Coronary artery (tissue), 2 donors: ENCODE measurements around the gene ANGPT4.

Experiments
- DNase-seq: peaks from one replicate; pipeline ENCODE4 v3.0.0-alpha.2; 2017; ENCODE audit warnings: low spot score
- H3K27ac ChIP-seq, 2 donors: fragments of 200-600 bp; sonication (generic); one replicate each; pipeline ENCODE4 v1.5.1; 2016 to 2019
- H3K4me3 ChIP-seq: fragments of 200-600 bp; sonication (generic); 2 replicates; pipeline ENCODE4 v1.5.1; 2016; ENCODE audit warnings: mild to moderate bottlenecking, moderate library complexity
- TF ChIP-seq, protein P1 (sequence below): fragments of 200-600 bp; sonication (generic); IDR thresholded peaks from one replicate; pipeline ENCODE4 v1.5.1; 2019; ENCODE audit warnings: antibody characterized with exemption

ANGPT4 gene

DNA sequence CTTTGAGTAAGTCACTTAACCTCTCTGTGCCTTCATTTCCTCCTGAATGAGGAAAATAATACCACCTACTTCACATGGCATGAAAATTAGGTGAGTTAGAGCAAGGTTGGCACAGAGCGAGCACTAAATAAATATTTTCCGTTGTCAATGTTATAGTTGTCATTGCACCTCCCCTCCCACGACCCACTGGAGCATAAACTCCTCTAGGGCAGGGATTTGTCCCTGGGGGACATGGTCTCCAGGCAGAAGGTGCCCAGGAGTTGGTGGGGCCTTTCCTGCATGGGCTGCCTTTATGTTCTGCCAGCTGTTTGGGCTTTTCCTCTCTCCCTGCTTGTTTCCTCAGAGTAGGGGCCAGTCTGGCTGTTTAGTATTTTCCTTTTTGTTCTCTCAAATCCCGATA is 1.3 kb upstream of the ANGPT4 start:
- no peak for DNase-seq
- Histone ChIP-seq H3K4me3 (no peak overlapping the region), H3K27ac (no peak overlapping the region)
- TF ChIP-seq, protein P1, sequence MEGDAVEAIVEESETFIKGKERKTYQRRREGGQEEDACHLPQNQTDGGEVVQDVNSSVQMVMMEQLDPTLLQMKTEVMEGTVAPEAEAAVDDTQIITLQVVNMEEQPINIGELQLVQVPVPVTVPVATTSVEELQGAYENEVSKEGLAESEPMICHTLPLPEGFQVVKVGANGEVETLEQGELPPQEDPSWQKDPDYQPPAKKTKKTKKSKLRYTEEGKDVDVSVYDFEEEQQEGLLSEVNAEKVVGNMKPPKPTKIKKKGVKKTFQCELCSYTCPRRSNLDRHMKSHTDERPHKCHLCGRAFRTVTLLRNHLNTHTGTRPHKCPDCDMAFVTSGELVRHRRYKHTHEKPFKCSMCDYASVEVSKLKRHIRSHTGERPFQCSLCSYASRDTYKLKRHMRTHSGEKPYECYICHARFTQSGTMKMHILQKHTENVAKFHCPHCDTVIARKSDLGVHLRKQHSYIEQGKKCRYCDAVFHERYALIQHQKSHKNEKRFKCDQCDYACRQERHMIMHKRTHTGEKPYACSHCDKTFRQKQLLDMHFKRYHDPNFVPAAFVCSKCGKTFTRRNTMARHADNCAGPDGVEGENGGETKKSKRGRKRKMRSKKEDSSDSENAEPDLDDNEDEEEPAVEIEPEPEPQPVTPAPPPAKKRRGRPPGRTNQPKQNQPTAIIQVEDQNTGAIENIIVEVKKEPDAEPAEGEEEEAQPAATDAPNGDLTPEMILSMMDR = no peak

DNA sequence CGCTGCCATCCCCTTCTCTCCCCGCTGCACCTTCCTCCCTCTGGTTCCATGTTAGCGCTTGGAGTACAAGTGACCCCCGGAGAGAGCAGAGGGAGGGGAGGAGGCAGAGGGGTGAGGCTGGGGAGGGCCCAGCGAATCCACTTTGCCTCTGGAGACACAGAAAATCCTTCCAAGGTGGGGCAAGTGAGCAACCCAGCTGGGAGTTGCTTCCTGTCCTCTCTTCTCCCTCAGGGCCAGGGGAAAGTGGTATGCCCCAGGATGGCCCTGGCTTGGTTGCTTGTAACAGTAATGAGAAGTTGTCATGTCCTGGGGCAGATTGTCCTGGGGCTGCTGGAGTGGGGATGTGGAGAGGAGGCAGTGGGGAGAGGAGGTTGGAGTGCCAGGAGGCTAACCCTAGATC is 691 bp upstream of the ANGPT4 start:
- no peak overlapping the region for H3K4me3 ChIP-seq
- H3K27ac ChIP-seq = no peak overlapping the region
- DNase-seq = no peak
- TF ChIP-seq, protein P1 = no peak

DNA sequence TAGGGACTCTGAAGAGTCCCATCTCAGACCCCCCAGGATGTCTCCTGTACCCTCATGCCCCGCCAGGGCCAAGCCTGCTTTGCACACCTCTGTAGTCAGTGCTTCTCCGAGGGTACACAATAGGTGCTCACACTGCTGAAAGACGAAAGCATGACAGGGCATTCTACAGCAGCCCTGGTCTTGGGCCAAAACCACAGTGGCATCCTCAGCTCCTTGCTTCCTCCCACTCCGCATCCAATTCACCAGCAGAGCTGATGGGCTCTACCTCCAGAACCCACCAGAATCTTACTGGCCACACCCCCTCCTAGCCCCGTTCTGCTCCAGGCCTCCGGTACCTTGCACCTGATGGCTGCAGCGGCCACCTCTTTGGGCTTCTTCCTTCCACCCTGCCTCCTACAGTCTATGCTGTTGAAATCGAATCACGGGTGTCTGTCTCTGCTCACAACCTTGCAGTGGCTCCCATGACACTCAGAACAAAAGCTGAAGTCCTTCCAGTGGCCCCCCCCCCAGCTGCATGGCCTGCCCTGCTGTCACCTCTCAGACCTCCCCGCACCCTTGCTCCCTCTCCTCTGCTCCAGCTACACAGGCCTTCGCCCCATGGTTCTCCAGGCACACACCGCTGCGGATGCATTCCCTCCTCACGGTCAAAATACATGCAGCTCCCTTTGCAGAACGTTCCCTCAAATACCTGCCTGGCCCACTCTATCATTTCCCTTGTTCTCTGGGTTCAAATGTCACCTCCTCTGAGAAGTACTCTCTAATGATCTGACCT is 1.2 kb downstream of the ANGPT4 start:
- DNase-seq = no peak
- Histone ChIP-seq H3K4me3 (no peak overlapping the region), H3K27ac (no peak overlapping the region)
- TF ChIP-seq, protein P1 = no peak

DNA sequence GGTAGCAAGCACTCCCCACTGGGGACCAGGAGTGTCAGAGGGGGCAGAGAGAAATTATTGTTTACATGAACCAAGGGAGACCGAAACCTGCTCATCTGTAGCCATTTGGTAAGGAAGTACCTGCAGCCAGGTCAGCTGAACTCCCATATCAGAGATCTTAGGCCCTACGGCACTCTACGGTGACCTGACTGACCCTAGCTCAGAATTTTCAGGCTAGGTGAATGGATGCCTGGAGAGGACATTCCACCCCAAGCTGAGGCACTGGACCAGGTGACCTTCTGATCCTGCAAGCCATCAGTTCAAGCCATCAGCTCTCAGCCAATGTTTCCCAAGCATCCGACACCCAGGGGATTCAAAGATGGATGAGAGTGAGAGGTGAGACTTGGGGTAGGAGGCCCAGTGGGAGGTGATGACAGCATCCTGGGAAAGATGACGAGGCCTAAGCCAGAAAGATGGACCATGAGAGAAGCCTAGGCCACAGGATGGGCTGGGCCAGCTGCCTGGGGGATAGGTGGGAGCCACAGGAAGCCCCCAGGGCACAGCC is 2.8 kb downstream of the ANGPT4 start:
- DNase-seq = no peak
- H3K27ac ChIP-seq = no peak overlapping the region

DNA sequence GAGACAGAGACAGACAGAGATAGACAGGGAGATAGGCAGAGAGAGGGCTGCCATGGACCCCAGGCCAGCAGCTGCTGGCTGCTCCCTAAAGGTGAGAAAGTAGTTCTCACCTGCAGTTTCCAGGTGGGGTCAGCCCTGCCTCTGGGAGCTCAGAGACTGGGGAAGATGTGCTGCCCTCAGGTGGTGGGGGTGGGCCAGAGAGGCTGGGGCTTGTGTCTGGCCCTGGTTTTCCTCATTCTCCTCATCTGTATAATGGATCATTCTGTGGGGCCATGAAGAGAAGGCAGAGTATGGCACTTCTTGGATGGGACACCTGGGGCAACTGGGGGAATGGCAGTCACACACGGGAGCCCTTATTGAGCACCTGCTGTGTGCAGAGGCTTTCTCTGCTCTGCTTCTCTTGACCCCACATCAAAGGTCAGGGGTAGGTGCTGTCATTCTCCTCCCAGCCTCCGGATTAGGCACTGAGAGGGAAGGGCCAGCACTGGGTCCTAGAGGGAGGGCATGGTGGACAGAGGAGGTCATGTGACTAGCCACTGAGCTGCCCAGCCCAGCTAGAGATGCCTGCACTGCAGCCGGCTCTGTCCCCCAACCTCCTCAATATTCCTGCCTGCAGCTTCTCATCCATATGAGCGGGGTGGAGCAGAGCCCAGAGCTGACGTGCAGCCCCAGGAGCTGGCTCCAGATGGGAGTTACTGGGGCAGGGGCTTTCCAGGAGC is 4.1 kb downstream of the ANGPT4 start:
- DNase-seq = no peak
- TF ChIP-seq, protein P1 = no peak
- Histone ChIP-seq H3K27ac (peak overlapping the region; percentile 2 to 86), H3K4me3 (no peak overlapping the region)

More for the DNA sequence above, 2.8 kb downstream of the ANGPT4 start:
- no peak overlapping the region for H3K4me3 ChIP-seq
- TF ChIP-seq, protein P1 = no peak

DNA sequence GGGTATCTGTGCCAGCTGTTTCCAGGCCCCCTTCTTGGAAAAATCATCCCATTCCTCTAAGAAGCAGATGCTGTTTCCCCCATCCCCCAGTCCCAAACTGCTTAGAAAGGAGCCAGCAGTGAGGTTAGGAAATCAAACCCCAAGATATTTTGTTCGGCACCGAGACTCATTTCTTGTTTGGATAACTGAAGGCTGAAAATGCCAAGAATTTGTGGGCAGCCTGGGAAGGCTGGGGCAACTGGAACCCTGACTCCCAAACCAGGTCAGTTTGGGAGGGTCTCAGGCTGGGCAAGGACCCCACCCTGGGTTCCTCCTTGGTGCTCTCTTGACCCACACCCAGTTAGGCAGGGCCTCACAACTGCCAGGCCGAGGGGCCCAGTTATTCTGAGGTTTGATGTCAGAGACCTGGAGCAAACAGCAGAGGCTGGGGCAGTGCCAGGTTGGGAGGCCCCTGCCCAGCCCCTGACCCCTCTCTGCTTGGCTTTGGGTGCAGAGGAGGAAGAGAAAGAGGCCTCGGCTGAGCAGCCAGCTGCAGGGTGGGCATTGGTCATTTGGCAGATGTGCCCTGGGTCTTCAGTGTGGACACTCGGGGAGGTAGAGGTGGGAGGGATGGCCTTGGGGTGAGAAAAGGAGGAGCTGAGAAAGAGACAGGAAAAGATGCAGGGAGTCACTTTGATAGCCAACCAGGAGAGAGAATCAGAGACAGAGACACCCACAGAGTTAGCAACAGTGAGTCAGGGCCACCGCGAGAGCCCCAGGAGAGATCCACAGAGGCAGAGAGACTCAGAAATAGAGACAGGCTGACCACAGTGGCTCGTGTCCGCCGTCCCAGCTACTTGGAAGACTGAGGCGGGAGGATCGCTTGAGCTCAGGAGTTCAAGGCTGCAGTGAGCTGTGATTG is 5.0 kb downstream of the ANGPT4 start:
- peak overlapping the region; percentile 62 to 86 for H3K27ac ChIP-seq
- TF ChIP-seq, protein P1 = no peak
- no peak for DNase-seq
- peak overlapping the region; percentile 49 for H3K4me3 ChIP-seq
